Heart right ventricle (tissue), 16 donors: Measurements from ENCODE around the gene MROH7. TPM values are rescaled to one million over a fixed set of nuclear protein-coding genes. Genes with fewer than 3 reads are reported as not detected.

Experiments
- ATAC-seq, 8 donors: fragments of 200-7000 bp; cut with Tn5 transposase; one replicate each; pipeline ENCODE4 v1.9.1; 2020; ENCODE audit warnings: mild to moderate bottlenecking in 8 of 8, moderate library complexity in 8 of 8, moderate number of reproducible peaks in 1 of 8
- DNase-seq, 2 donors: peaks; one replicate each; pipeline ENCODE4 v3.0.0-alpha.2; 2020
- H3K27ac ChIP-seq, 10 donors: fragments of 200-600 bp; sonication (generic) in 2 of 10; one replicate each; pipeline versions ENCODE4 v1.5.0 to v1.8.0; 2020 to 2022; ENCODE audit warnings: mild to moderate bottlenecking in 3 of 10
- H3K27me3 ChIP-seq, 7 donors: fragments of 200-600 bp; one replicate each; pipeline ENCODE4 v1.8.0; 2021 to 2022; ENCODE audit warnings: mild to moderate bottlenecking in 2 of 7
- H3K36me3 ChIP-seq, 9 donors: fragments of 200-600 bp; sonication (generic) in 1 of 9; one replicate each; pipeline versions ENCODE4 v1.5.0 to v1.8.0; 2020 to 2022; ENCODE audit warnings: mild to moderate bottlenecking in 2 of 9
- H3K4me1 ChIP-seq, 9 donors: fragments of 200-600 bp; sonication (generic) in 1 of 9; one replicate each; pipeline versions ENCODE4 v1.5.0 to v1.8.0; 2020 to 2022; ENCODE audit warnings: mild to moderate bottlenecking in 4 of 9
- H3K4me3 ChIP-seq, 10 donors: fragments of 200-600 bp; sonication (generic) in 2 of 10; one replicate each; pipeline versions ENCODE4 v1.5.0 to v1.8.0; 2020 to 2022; ENCODE audit warnings: mild to moderate bottlenecking in 7 of 10, moderate library complexity in 2 of 10
- H3K9me3 ChIP-seq, 11 donors: fragments of 200-600 bp in 10 of 11; sonication (generic) in 2 of 11; one replicate each; pipeline versions ENCODE4 v1.5.0 to v1.8.0; 2013 to 2022; ENCODE audit warnings: mild to moderate bottlenecking in 2 of 11, control low read depth in 1 of 11, moderate library complexity in 1 of 11
- WGBS, 2 donors: extraction: QIAGEN DNeasy Blood & Tissue Kit; methylation state at CpG; one replicate each; pipeline ENCODE4 v1.1.7; 2013; ENCODE audit warnings: inconsistent platforms in 1 of 2; 5-methylcytosine and 5-hydroxymethylcytosine counted together
- intact Hi-C, 10 donors: fragments of 100-400 bp; cut with DNase I; formaldehyde crosslinking; loops; one replicate each; pipeline versions ENCODE4 v1.11.1 to v1.14.2; 2022
- polyA plus RNA-seq, 2 donors: library from polyadenylated mRNA; stranded (reverse); fragments of 200-250 nt; gene quantifications; one replicate each; pipeline ENCODE4 v1.2.3, GENCODE V29; 2013
- total RNA-seq, 10 donors: library from RNA; stranded (reverse); fragmentation: NEBNext Ultra II Directional in 3 of 10; extraction: Animal tissue kit (Norgen Biotek cat#: 25700) in 3 of 10; gene quantifications; one replicate each; pipeline versions ENCODE4 v1.2.1 to v1.2.4, GENCODE V29; 2021 to 2023
- TF ChIP-seq, protein P1 (sequence below), 9 donors: fragments of 200-600 bp; sonication (generic) in 2 of 9; IDR thresholded peaks; one replicate each; pipeline versions ENCODE4 v1.5.0 to v1.8.0; 2021 to 2022; ENCODE audit warnings: antibody characterized with exemption in 9 of 9, mild to moderate bottlenecking in 5 of 9, moderate library complexity in 1 of 9
- donor health status: Arrhythmogenic right ventricular cardiomyopathy.
- donor health status: ischemic (EF 13 %, LVEDD 7.1; RV severe dilation, severe dysfunction).
- donor health status: healthy with polysubstance abuse.
- donor health status: DM: no; HTN: yes; CAD: no.
- donor health status: DM: no; HTN: no; CAD: no.
- donor health status: ischemic (EF 25% LVEDD 6.9; RV normal size, moderate dysfunction).
- donor health status: ischemic (EF 25% LVEDD 5.7; RV mildly dilated, moderate dysfunction).
- donor health status: healthy.
- donor health status: DM: yes; HTN: yes; CAD: no.
- donor health status: Ischemic cardiomyopathy.
- donor health status: ischemic (EF 35%, LVEDD 5.7; RV mildly dilated, moderate dysfunction).
- donor health status: nonischemic (EF 11% LVEDD 7.7; RV severe dilation, severe dysfunction).
- donor health status: DM: yes; HTN: yes; CAD: no.
- donor health status: PGD.
- donor health status: ischemic (EF 29% LVEDD 5.4; RV normal size, mild dysfunction).
- donor health status: nonischemic (EF 23%, LVEDD 6.1; RV moderate dilation, normal function).

Gene MROH7
- total and polyA plus RNA-seq, 12 donors = 2.1 to 25.8 (median 12.8) TPM

DNA sequence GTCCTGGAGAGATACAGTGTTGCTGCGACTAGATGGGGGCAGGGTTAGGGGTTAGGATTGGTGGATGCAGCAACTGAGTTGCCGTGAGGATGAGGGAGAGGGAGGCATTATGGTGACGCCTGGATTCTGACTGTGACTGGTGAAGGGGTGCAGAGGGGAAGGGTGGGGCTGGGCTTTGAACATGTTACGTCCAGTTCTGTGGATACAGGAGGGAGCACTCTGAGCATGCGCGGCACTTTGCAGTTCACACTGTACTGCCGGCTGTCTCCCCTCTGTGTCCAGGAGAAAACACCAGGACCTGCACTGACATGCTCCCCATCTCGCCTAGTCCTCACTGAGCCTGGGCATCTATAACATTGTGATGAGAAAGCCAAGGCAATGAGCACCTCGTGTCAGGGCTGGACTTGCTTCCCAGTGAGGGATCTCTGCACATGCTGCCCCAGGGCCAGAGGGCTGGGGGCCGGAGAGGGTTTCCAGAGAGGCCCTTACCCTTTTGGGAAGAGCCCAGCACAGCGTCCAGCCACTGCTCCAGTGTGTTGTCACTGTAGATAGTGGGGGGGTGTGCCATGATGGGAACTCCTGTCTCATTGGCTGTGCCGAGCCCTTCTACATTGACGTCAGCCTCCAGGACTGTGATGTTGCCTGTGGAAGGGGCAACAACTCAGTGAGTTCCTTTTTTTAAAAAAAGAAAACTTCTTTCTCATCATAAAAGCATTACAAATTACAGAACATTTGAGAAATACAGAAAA lies 25.9 kb upstream of the MROH7 start:
- peaks cover 0 to 5% (median 0%) of the 10 kb centered on the region in 7 donors for H3K27me3 ChIP-seq
- H3K9me3 ChIP-seq = no peaks in the 10 kb centered on the region
- WGBS, 2 donors = 37 to 48% methylated on average over 13 of the region's 13 CpGs
- DNase-seq = no peak
- TF ChIP-seq, protein P1, sequence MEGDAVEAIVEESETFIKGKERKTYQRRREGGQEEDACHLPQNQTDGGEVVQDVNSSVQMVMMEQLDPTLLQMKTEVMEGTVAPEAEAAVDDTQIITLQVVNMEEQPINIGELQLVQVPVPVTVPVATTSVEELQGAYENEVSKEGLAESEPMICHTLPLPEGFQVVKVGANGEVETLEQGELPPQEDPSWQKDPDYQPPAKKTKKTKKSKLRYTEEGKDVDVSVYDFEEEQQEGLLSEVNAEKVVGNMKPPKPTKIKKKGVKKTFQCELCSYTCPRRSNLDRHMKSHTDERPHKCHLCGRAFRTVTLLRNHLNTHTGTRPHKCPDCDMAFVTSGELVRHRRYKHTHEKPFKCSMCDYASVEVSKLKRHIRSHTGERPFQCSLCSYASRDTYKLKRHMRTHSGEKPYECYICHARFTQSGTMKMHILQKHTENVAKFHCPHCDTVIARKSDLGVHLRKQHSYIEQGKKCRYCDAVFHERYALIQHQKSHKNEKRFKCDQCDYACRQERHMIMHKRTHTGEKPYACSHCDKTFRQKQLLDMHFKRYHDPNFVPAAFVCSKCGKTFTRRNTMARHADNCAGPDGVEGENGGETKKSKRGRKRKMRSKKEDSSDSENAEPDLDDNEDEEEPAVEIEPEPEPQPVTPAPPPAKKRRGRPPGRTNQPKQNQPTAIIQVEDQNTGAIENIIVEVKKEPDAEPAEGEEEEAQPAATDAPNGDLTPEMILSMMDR (IDR thresholded peaks at IDR 0.05) = no peak
- H3K4me3 ChIP-seq = no peak overlapping the region
- ATAC-seq = peak in 6 of 8 donors; percentile 49 to 64 (median 60)
- intact Hi-C loops = no loop called here
- no peak overlapping the region for H3K27ac ChIP-seq
- peaks cover 0 to 17% (median 0%) of the 10 kb centered on the region in 9 donors for H3K4me1 ChIP-seq
- H3K36me3 ChIP-seq = no peaks in the 10 kb centered on the region

DNA sequence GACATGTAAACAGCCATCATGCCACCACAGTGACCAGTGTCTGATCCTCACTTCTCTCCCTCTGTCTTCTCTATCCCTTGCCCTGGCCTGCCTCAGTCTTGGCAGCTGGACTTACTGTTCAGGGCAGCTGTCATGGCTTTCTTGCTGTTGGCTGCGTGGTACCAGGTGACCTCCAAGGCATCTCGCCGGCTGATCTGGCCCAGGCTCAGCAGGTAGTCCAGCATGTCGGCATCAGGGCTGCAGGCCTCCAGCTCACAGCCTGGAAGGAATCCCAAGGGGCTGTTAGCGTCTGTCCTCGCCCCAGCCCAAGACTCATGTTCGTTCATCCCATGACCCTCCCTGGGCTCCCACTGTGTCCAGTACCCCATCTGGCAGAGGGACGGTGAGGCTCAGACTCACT lies 21.8 kb upstream of the MROH7 start:
- H3K36me3 ChIP-seq = no peaks in the 10 kb centered on the region
- H3K9me3 ChIP-seq = no peaks in the 10 kb centered on the region
- no peak overlapping the region for H3K27ac ChIP-seq
- H3K4me3 ChIP-seq = no peak overlapping the region
- peaks cover 0 to 29% (median 0%) of the 10 kb centered on the region in 9 donors for H3K4me1 ChIP-seq
- intact Hi-C loops = no loop called here
- ATAC-seq (no peak), DNase-seq (no peak)
- H3K27me3 ChIP-seq = peaks cover 0 to 5% (median 0%) of the 10 kb centered on the region in 7 donors
- TF ChIP-seq, protein P1 (IDR thresholded peaks at IDR 0.05) = no peak
- WGBS, 2 donors = 54 to 57% methylated on average over 8 of the region's 8 CpGs

DNA sequence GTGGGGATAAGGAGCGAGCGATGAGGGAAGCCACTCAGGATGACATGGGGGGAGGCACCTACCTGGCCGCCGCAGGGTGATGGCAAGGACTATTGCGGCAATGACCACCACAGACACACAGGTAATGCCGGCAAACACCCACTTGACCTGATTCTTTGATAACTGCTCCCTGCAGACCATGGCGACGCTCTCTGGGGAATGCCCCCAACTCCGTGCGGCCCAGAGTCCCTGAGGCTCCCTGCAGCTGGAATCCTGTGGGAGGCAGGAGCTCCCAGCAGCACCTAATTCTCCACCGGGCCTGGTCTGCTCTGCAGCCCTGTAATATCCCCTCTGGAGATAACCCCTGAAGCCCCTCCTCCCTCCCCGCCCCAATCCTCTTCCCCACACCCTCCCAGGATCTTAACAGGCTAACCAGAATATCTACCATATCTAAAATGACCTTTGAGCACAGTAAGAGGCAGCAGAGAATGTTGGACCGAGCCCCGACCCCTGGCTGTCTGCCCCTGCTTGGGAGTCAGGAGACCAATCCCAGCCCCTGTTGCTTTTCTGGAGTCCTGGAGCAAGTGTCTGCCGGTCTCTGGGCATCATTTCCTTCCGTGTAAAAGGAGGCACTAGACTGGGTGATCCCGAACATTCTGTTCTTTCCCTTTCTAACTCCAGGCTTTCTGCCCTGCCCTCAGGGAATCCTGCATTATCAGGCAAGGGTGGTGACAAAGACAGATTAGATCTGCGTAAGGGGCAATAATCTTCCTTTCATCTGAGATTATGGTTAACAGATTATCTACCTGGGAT lies 18.2 kb upstream of the MROH7 start, which contains the start of gene FAM151A:
FAM151A (minus strand) TSS at position 310 of the 792 bp plus-strand sequence; CDS start at position 180, 130 bp downstream.
- Histone ChIP-seq H3K4me1 (peaks cover 0 to 19% (median 0%) of the 10 kb centered on the region in 9 donors), H3K36me3 (no peaks in the 10 kb centered on the region), H3K9me3 (no peaks in the 10 kb centered on the region), H3K4me3 (no peak within 1 kb of the TSS), H3K27ac (peak within 1 kb of the TSS in 4 of 10 donors; percentile 31 to 62 (median 46)), H3K27me3 (peaks cover 0 to 5% (median 0%) of the 10 kb centered on the region in 7 donors)
- DNase-seq = peak in 1 of 2 donors; percentile 56
- TF ChIP-seq, protein P1 (IDR thresholded peaks at IDR 0.05) = no peak
- WGBS, 2 donors = 48 to 50% methylated on average over 18 of the region's 18 CpGs
- intact Hi-C loops = loop anchor here in 1 of 10 donors (2.0 kb wide), 1 partner anchor 19 kb away; no protein-coding TSS in a partner anchor
- peak; percentile 30 to 66 (median 56) for ATAC-seq
